SK-N-SH (cell line): Measurements from ENCODE around the gene BIN2. TPM values are rescaled to one million over a fixed set of nuclear protein-coding genes. Genes with fewer than 3 reads are reported as not detected.

ENCODE experiments used
- CTCF ChIA-PET: fragments of 300-600, 350-600 bp; formaldehyde crosslinking; extraction: SDS; loops from one replicate; lab custom pipeline; 2021; lab: Yijun Ruan, JAX
- POLR2A ChIA-PET: fragments of 350-600 bp; sonication (Branson Sonifier 250); formaldehyde crosslinking; extraction: SDS; loops from one replicate; lab custom pipeline; 2020; ENCODE audit warnings: antibody characterized with exemption, inconsistent platforms; lab: Yijun Ruan, JAX
- DNase-seq: peaks from one replicate; pipeline ENCODE4 v3.0.0; 2012
- H2AFZ ChIP-seq: fragments of 200-600 bp; sonication (generic); 2 replicates; pipeline ENCODE4 v1.8.1; 2016; ENCODE audit warnings: antibody characterized with exemption, mild to moderate bottlenecking, low read depth
- H3F3A ChIP-seq: fragments of 200-600 bp; sonication (generic); replicated peaks from 2 replicates; pipeline ENCODE3; 2016; ENCODE audit warnings: antibody characterized with exemption, mild to moderate bottlenecking; ENCODE audit not compliant: insufficient read depth
- H3K27ac ChIP-seq, 2 experiments: fragments of 200-500 bp in 1 of 2; fragments of 200-600 bp in 1 of 2; sonication (Bioruptor generic) in 1 of 2; sonication (generic), shearing (Covaris generic) in 1 of 2; 2 replicates each; pipeline versions ENCODE4 v1.5.1 to v1.6.1; 2014 to 2016; ENCODE audit warnings: low read depth in 2 of 2, inconsistent platforms in 1 of 2, low read length in 1 of 2, mild to moderate bottlenecking in 1 of 2, mixed read lengths in 1 of 2
- H3K27me3 ChIP-seq: fragments of 200-600 bp; sonication (generic), shearing (Covaris generic); 2 replicates; pipeline ENCODE4 v1.6.1; 2016; ENCODE audit warnings: mixed run types; ENCODE audit not compliant: insufficient read depth
- H3K36me3 ChIP-seq, 2 experiments: fragments of 200-500 bp in 1 of 2; fragments of 200-600 bp in 1 of 2; sonication (Bioruptor generic) in 1 of 2; sonication (generic) in 1 of 2; replicated peaks in 1 of 2; 2 replicates each; pipeline versions ENCODE3 to v1.5.1; 2014 to 2016; ENCODE audit warnings: low read length in 1 of 2, mild to moderate bottlenecking in 1 of 2; ENCODE audit not compliant: insufficient read depth in 2 of 2, control insufficient read depth in 1 of 2
- H3K4me1 ChIP-seq, 2 experiments: fragments of 200-500 bp in 1 of 2; fragments of 200-600 bp in 1 of 2; sonication (Bioruptor generic) in 1 of 2; sonication (generic), shearing (Covaris generic) in 1 of 2; 2 replicates each; pipeline versions ENCODE4 v1.5.1 to v1.6.1; 2014 to 2016; ENCODE audit warnings: low read depth in 1 of 2, low read length in 1 of 2, mixed run types in 1 of 2; ENCODE audit not compliant: insufficient read depth in 2 of 2, control insufficient read depth in 1 of 2
- H3K4me2 ChIP-seq: fragments of 200-600 bp; sonication (generic), shearing (Covaris generic); 2 replicates; pipeline ENCODE4 v1.6.1; 2017; ENCODE audit warnings: mixed run types
- H3K4me3 ChIP-seq, 2 experiments: fragments of 200-500 bp in 1 of 2; fragments of 200-600 bp in 1 of 2; sonication (Bioruptor generic) in 1 of 2; sonication (generic), shearing (Covaris generic) in 1 of 2; 2 replicates each; pipeline versions ENCODE4 v1.5.1 to v1.8.1; 2014 to 2016; ENCODE audit warnings: low read depth in 2 of 2, inconsistent platforms in 1 of 2, low read length in 1 of 2, mild to moderate bottlenecking in 1 of 2, mixed read lengths in 1 of 2, moderate library complexity in 1 of 2
- H3K79me2 ChIP-seq: fragments of 200-600 bp; sonication (generic); 2 replicates; pipeline ENCODE4 v1.8.1; 2017; ENCODE audit warnings: mild to moderate bottlenecking; ENCODE audit not compliant: insufficient read depth
- H3K9ac ChIP-seq: fragments of 200-600 bp; sonication (generic); 2 replicates; pipeline ENCODE4 v1.6.1; 2017; ENCODE audit warnings: mixed run types
- H3K9me2 ChIP-seq: fragments of 200-600 bp; sonication (generic); 2 replicates; pipeline ENCODE4 v1.6.1; 2017; ENCODE audit warnings: mixed run types
- H3K9me3 ChIP-seq: fragments of 200-600 bp; sonication (generic); 2 replicates; pipeline ENCODE4 v1.6.1; 2017; ENCODE audit warnings: mixed run types, mild to moderate bottlenecking, moderate library complexity
- H4K20me1 ChIP-seq: fragments of 200-600 bp; sonication (generic); 2 replicates; pipeline ENCODE4 v1.6.1; 2017; ENCODE audit warnings: mild to moderate bottlenecking, mixed run types; ENCODE audit not compliant: insufficient read depth
- EP300 ChIP-seq, 2 experiments: IDR thresholded peaks; 2 replicates each; pipeline versions ENCODE4 v1.4.0 to v1.6.1; 2012; ENCODE audit warnings: borderline replicate concordance in 1 of 2, low read depth in 1 of 2, low read length in 1 of 2
- EZH2phosphoT487 ChIP-seq: fragments of 200-600 bp; sonication (generic); IDR thresholded peaks from 2 replicates; pipeline ENCODE4 v1.6.1; 2017; ENCODE audit warnings: low read depth, mixed run types, mild to moderate bottlenecking, antibody characterized with exemption, moderate library complexity, borderline replicate concordance
- FOSL2 ChIP-seq: IDR thresholded peaks from 2 replicates; pipeline ENCODE4 v1.4.0; 2012; ENCODE audit warnings: low read depth, mild to moderate bottlenecking, moderate library complexity, borderline replicate concordance
- FOXJ3 ChIP-seq: sonication (generic); formaldehyde crosslinking; IDR thresholded peaks from 2 replicates; pipeline ENCODE4 v1.5.1; 2020; ENCODE audit warnings: mild to moderate bottlenecking, missing genetic modification reagents
- FOXM1 ChIP-seq: IDR thresholded peaks from 2 replicates; pipeline ENCODE4 v1.4.0; 2012; ENCODE audit warnings: low read depth, mild to moderate bottlenecking
- GABPA ChIP-seq: IDR thresholded peaks from 2 replicates; pipeline ENCODE4 v1.4.0; 2012; ENCODE audit warnings: low read depth, mild to moderate bottlenecking
- JUND ChIP-seq: IDR thresholded peaks from 2 replicates; pipeline ENCODE4 v1.4.0; 2012
- MXI1 ChIP-seq: IDR thresholded peaks from 2 replicates; pipeline ENCODE4 v1.6.1; 2012; ENCODE audit warnings: mild to moderate bottlenecking, low read depth, low read length, improper control_type of control experiment
- NFIC ChIP-seq: IDR thresholded peaks from 2 replicates; pipeline ENCODE4 v1.4.0; 2012; ENCODE audit warnings: borderline replicate concordance
- NRF1 ChIP-seq: IDR thresholded peaks from 2 replicates; pipeline ENCODE4 v1.6.1; 2012; ENCODE audit warnings: low read depth, mild to moderate bottlenecking, low read length
- RAD21 ChIP-seq: IDR thresholded peaks from 2 replicates; pipeline ENCODE4 v1.6.1; 2012; ENCODE audit warnings: mild to moderate bottlenecking, low read length
- RFX5 ChIP-seq: IDR thresholded peaks from 2 replicates; pipeline ENCODE4 v1.6.1; 2012; ENCODE audit warnings: mild to moderate bottlenecking, improper control_type of control experiment, low read length
- RXRA ChIP-seq: IDR thresholded peaks from 2 replicates; pipeline ENCODE4 v1.4.0; 2012; ENCODE audit warnings: low read depth, mild to moderate bottlenecking, borderline replicate concordance
- TAF1 ChIP-seq: IDR thresholded peaks from 2 replicates; pipeline ENCODE4 v1.6.1; 2012; ENCODE audit warnings: low read depth, mild to moderate bottlenecking, low read length, moderate library complexity, borderline replicate concordance
- WGBS: methylation state at CpG from one replicate; pipeline ENCODE4 v1.1.6; 2017; ENCODE audit warnings: low lambda C conversion rate; 5-methylcytosine and 5-hydroxymethylcytosine counted together
- polyA plus RNA-seq, 3 experiments: library from polyadenylated mRNA; depleted of rRNA; stranded (reverse); fragments of >200 nt; gene quantifications; 2 replicates each; pipeline ENCODE4 v1.2.3, GENCODE V29; 2012
- TF ChIP-seq, protein P1 (sequence below): fragments of 150-350 bp; IDR thresholded peaks from 2 replicates; pipeline ENCODE4 v1.6.1; 2017; ENCODE audit warnings: antibody characterized with exemption, low read length, low read depth, borderline replicate concordance
- TF ChIP-seq, protein P2 (sequence below): IDR thresholded peaks from 2 replicates; pipeline ENCODE4 v1.4.0; 2012; ENCODE audit warnings: low read depth, borderline replicate concordance
- TF ChIP-seq, protein P3 (sequence below): fragments of 200-600 bp; sonication (generic); IDR thresholded peaks from 2 replicates; pipeline ENCODE4 v1.6.1; 2017; ENCODE audit warnings: antibody characterized with exemption, mild to moderate bottlenecking, moderate library complexity
- TF ChIP-seq, protein P4 (sequence below): IDR thresholded peaks from 2 replicates; pipeline ENCODE4 v1.4.0; 2012; ENCODE audit warnings: low read depth

The BIN2 gene
- polyA plus RNA-seq, 1 of the 3 experiments (the other 2 are of a cell fraction): not detected

DNA sequence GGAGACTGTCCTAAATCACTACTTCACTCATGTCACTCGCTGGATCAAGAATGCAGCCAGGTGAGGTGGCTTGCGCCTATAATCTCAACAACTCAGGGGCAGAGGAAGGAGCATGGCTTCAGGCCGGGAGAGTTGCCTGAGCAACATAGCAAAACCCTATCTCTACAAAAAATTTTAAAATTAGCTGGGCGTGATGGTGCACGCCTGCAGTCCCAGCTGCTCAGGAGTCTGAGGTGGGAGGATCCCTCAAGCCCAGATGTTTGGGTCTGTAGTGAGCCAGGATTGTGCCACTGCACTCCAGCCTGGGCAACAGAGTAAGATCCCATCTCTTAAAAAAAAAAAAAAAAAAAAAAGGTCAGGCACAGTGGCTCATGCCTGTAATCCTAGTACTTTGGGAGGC is 59.7 kb downstream of the BIN2 start:
- CTCF ChIA-PET: no interaction called here
- POLR2A ChIA-PET: no interaction called here
- peaks cover 15% of the 10 kb centered on the region for H3K79me2 ChIP-seq

More for the DNA sequence above, 59.7 kb downstream of the BIN2 start:
- no peaks in the 10 kb centered on the region for H3K36me3 ChIP-seq
- no peak overlapping the region for H3K4me3 ChIP-seq
- H3K4me1 ChIP-seq: peaks cover 0 to 5% of the 10 kb centered on the region in 2 experiments; a peak in 1 of 4 replicates
- H3K9ac ChIP-seq: no peak overlapping the region
- H3F3A ChIP-seq: peaks cover 7% of the 10 kb centered on the region
- no peak for DNase-seq
- no peak overlapping the region for H3K27ac ChIP-seq
- no peak overlapping the region for H3K4me2 ChIP-seq
- no peaks in the 10 kb centered on the region for H3K27me3 ChIP-seq
- H3K9me3 ChIP-seq: no peaks in the 10 kb centered on the region
- H2AFZ ChIP-seq: no peak overlapping the region
- WGBS: 91% methylated on average over 5 of the region's 5 CpGs
- 0 out of 2 replicates have a peak, but pooled peaks cover 3% of the 10 kb centered on the region for H4K20me1 ChIP-seq
- TF ChIP-seq GABPA: no peak
- TF ChIP-seq, protein P1, sequence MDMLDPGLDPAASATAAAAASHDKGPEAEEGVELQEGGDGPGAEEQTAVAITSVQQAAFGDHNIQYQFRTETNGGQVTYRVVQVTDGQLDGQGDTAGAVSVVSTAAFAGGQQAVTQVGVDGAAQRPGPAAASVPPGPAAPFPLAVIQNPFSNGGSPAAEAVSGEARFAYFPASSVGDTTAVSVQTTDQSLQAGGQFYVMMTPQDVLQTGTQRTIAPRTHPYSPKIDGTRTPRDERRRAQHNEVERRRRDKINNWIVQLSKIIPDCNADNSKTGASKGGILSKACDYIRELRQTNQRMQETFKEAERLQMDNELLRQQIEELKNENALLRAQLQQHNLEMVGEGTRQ: no peak
- no peak for TF ChIP-seq TAF1
- TF ChIP-seq FOXM1: no peak
- TF ChIP-seq FOXJ3 (CRISPR knock-in tag): no peak
- no peak for TF ChIP-seq EZH2phosphoT487
- TF ChIP-seq JUND: no peak
- TF ChIP-seq NRF1: no peak
- no peak for TF ChIP-seq FOSL2
- no peak for TF ChIP-seq NFIC
- TF ChIP-seq, protein P2, sequence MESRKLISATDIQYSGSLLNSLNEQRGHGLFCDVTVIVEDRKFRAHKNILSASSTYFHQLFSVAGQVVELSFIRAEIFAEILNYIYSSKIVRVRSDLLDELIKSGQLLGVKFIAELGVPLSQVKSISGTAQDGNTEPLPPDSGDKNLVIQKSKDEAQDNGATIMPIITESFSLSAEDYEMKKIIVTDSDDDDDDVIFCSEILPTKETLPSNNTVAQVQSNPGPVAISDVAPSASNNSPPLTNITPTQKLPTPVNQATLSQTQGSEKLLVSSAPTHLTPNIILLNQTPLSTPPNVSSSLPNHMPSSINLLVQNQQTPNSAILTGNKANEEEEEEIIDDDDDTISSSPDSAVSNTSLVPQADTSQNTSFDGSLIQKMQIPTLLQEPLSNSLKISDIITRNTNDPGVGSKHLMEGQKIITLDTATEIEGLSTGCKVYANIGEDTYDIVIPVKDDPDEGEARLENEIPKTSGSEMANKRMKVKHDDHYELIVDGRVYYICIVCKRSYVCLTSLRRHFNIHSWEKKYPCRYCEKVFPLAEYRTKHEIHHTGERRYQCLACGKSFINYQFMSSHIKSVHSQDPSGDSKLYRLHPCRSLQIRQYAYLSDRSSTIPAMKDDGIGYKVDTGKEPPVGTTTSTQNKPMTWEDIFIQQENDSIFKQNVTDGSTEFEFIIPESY: no peak
- TF ChIP-seq, protein P3, sequence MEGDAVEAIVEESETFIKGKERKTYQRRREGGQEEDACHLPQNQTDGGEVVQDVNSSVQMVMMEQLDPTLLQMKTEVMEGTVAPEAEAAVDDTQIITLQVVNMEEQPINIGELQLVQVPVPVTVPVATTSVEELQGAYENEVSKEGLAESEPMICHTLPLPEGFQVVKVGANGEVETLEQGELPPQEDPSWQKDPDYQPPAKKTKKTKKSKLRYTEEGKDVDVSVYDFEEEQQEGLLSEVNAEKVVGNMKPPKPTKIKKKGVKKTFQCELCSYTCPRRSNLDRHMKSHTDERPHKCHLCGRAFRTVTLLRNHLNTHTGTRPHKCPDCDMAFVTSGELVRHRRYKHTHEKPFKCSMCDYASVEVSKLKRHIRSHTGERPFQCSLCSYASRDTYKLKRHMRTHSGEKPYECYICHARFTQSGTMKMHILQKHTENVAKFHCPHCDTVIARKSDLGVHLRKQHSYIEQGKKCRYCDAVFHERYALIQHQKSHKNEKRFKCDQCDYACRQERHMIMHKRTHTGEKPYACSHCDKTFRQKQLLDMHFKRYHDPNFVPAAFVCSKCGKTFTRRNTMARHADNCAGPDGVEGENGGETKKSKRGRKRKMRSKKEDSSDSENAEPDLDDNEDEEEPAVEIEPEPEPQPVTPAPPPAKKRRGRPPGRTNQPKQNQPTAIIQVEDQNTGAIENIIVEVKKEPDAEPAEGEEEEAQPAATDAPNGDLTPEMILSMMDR: no peak
- TF ChIP-seq EP300 (IDR thresholded peaks at IDR 0.05; ENCODE audit: borderline replicate concordance in 1 of 2, low read depth in 1 of 2, low read length in 1 of 2): no peak
- TF ChIP-seq RXRA: no peak
- TF ChIP-seq MXI1: no peak
- no peak for TF ChIP-seq RFX5
- TF ChIP-seq, protein P4, sequence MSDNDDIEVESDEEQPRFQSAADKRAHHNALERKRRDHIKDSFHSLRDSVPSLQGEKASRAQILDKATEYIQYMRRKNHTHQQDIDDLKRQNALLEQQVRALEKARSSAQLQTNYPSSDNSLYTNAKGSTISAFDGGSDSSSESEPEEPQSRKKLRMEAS: no peak
- TF ChIP-seq RAD21: no peak
- TF ChIP-seq, all 33 proteins: peak for 0
- H3K9me2 ChIP-seq: no peaks in the 10 kb centered on the region
